Mesenchymal stem cell (in vitro differentiated cells and primary cell): ENCODE results near the gene DPP10.

Experiments used
- DNase-seq: peaks from one replicate; pipeline ENCODE4 v3.0.0-alpha.2; 2013
- H2AFZ ChIP-seq: one replicate; pipeline ENCODE4 v1.6.1; 2013; ENCODE audit warnings: low read depth, mild to moderate bottlenecking, control low read depth, inconsistent platforms, low read length, moderate library complexity
- H2AK5ac ChIP-seq: 2 replicates; pipeline ENCODE4 v1.6.1; 2013; ENCODE audit warnings: low read length, moderate library complexity, mild to moderate bottlenecking, inconsistent platforms; ENCODE audit not compliant: severe bottlenecking
- H2BK120ac ChIP-seq: one replicate; pipeline ENCODE4 v1.6.1; 2013; ENCODE audit warnings: low read depth, mild to moderate bottlenecking, inconsistent platforms, low read length, moderate library complexity
- H2BK12ac ChIP-seq, 2 experiments: one replicate each; pipeline ENCODE4 v1.6.1; 2013; ENCODE audit warnings: inconsistent platforms in 2 of 2, low read length in 2 of 2, mild to moderate bottlenecking in 2 of 2, moderate library complexity in 2 of 2, control low read depth in 1 of 2
- H2BK15ac ChIP-seq: one replicate; pipeline ENCODE4 v1.6.1; 2013; ENCODE audit warnings: mild to moderate bottlenecking, low read depth, inconsistent platforms; ENCODE audit not compliant: poor library complexity, severe bottlenecking
- H2BK5ac ChIP-seq: 2 replicates; pipeline ENCODE4 v1.6.1; 2013; ENCODE audit warnings: low read depth, mild to moderate bottlenecking, low read length, control low read depth, inconsistent platforms; ENCODE audit not compliant: poor library complexity, severe bottlenecking
- H3K14ac ChIP-seq, 2 experiments: one replicate each; pipeline ENCODE4 v1.6.1; 2013; ENCODE audit warnings: inconsistent platforms in 2 of 2, low read length in 2 of 2, control low read depth in 1 of 2, mild to moderate bottlenecking in 1 of 2, moderate library complexity in 1 of 2
- H3K18ac ChIP-seq, 2 experiments: one replicate each; pipeline ENCODE4 v1.6.1; 2013; ENCODE audit warnings: inconsistent platforms in 2 of 2, low read length in 2 of 2, control low read depth in 1 of 2, low read depth in 1 of 2, mild to moderate bottlenecking in 1 of 2
- H3K23ac ChIP-seq, 2 experiments: one replicate each; pipeline ENCODE4 v1.6.1; 2013; ENCODE audit warnings: inconsistent platforms in 2 of 2, low read length in 2 of 2, mild to moderate bottlenecking in 2 of 2, moderate library complexity in 2 of 2, control low read depth in 1 of 2
- H3K27ac ChIP-seq: 2 replicates; pipeline ENCODE4 v1.5.1; 2013; ENCODE audit warnings: mild to moderate bottlenecking, moderate library complexity, low read length, control low read depth, inconsistent platforms; ENCODE audit not compliant: poor library complexity, severe bottlenecking
- H3K27me3 ChIP-seq, 2 experiments: 2 replicates each; pipeline versions ENCODE4 v1.6.1 to v1.7.0; 2013; ENCODE audit warnings: low read length in 2 of 2, mild to moderate bottlenecking in 2 of 2, moderate library complexity in 2 of 2, control low read depth in 1 of 2, inconsistent platforms in 1 of 2; ENCODE audit not compliant: control insufficient read depth in 1 of 2, insufficient read depth in 1 of 2
- H3K36me3 ChIP-seq, 2 experiments: 2 replicates each; pipeline versions ENCODE4 v1.6.1 to v1.7.0; 2013; ENCODE audit warnings: low read length in 2 of 2, control low read depth in 1 of 2, inconsistent platforms in 1 of 2, low read depth in 1 of 2, mild to moderate bottlenecking in 1 of 2; ENCODE audit not compliant: insufficient read depth in 2 of 2, control insufficient read depth in 1 of 2
- H3K4ac ChIP-seq, 2 experiments: one replicate each; pipeline ENCODE4 v1.6.1; 2013; ENCODE audit warnings: inconsistent platforms in 2 of 2, low read length in 2 of 2, mild to moderate bottlenecking in 2 of 2, moderate library complexity in 2 of 2, control low read depth in 1 of 2, low read depth in 1 of 2
- H3K4me1 ChIP-seq: 2 replicates; pipeline ENCODE4 v1.6.1; 2013; ENCODE audit warnings: low read depth, low read length, control low read depth; ENCODE audit not compliant: control insufficient read depth, insufficient read depth
- H3K4me2 ChIP-seq: 2 replicates; pipeline ENCODE4 v1.6.1; 2013; ENCODE audit warnings: low read length, mild to moderate bottlenecking, inconsistent platforms; ENCODE audit not compliant: poor library complexity, severe bottlenecking
- H3K4me3 ChIP-seq, 2 experiments: 2 replicates each; pipeline versions ENCODE4 v1.5.1 to v1.7.0; 2013; ENCODE audit warnings: low read length in 2 of 2, mild to moderate bottlenecking in 2 of 2, control low read depth in 1 of 2, low read depth in 1 of 2; ENCODE audit not compliant: insufficient read depth in 1 of 2
- H3K79me1 ChIP-seq: replicated peaks from 2 replicates; pipeline ENCODE4 v1.6.1; 2013; ENCODE audit warnings: mild to moderate bottlenecking, control low read depth, low read length, inconsistent platforms; ENCODE audit not compliant: poor library complexity, severe bottlenecking
- H3K9ac ChIP-seq: 2 replicates; pipeline ENCODE4 v1.7.0; 2013; ENCODE audit warnings: mild to moderate bottlenecking, low read length, moderate library complexity
- H3K9me3 ChIP-seq: 2 replicates; pipeline ENCODE4 v1.7.0; 2013; ENCODE audit warnings: mild to moderate bottlenecking, low read length; ENCODE audit not compliant: control insufficient read depth
- H4K8ac ChIP-seq: one replicate; pipeline ENCODE4 v1.6.1; 2013; ENCODE audit warnings: inconsistent platforms, mild to moderate bottlenecking, low read length, moderate library complexity
- H4K91ac ChIP-seq: one replicate; pipeline ENCODE4 v1.6.1; 2013; ENCODE audit warnings: mild to moderate bottlenecking, low read length, inconsistent platforms
- WGBS: methylation state at CpG from one replicate; pipeline ENCODE4 v1.1.7; 2013; ENCODE audit warnings: mixed read lengths; 5-methylcytosine and 5-hydroxymethylcytosine counted together

DPP10 gene

DNA sequence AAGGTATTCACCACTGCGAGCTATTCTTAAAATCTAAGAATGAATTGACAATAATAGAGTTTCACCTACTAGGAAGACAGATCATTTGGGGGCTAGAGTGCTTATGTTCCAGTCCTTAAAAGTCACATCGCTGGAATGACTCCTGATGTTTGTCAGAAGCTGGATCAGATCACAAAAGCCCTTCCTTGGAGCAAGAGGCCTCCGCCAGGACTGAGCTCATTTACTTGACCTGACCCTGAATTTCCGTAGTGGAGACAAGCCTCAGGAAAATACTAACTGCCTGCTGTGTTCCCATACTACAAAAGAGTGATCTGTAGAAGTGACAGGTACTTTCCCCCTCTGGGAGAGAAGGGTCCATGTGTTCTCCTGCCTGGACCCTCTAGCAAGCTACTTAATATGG lies 483.9 kb downstream of the DPP10 start:
- no peak overlapping the region for H4K91ac ChIP-seq
- DNase-seq, result no peak
- no peaks in the 10 kb centered on the region for H3K4me1 ChIP-seq
- H3K27me3 ChIP-seq, result no peaks in the 10 kb centered on the region
- H3K4ac ChIP-seq, result no peak overlapping the region
- H2BK12ac ChIP-seq, result no peak overlapping the region
- H2BK5ac ChIP-seq, result no peak overlapping the region
- no peaks in the 10 kb centered on the region for H3K79me1 ChIP-seq
- H3K27ac ChIP-seq, result no peak overlapping the region
- H2BK120ac ChIP-seq, result no peak overlapping the region
- H4K8ac ChIP-seq, result no peak overlapping the region
- H3K4me2 ChIP-seq, result no peak overlapping the region
- no peaks in the 10 kb centered on the region for H3K36me3 ChIP-seq
- H3K14ac ChIP-seq, result no peak overlapping the region
- H3K9ac ChIP-seq, result no peak overlapping the region
- no peak overlapping the region for H2BK15ac ChIP-seq
- H3K23ac ChIP-seq, result no peak overlapping the region
- WGBS, result 72% methylated on average over 3 of the region's 4 CpGs
- peaks cover 12% of the 10 kb centered on the region for H3K9me3 ChIP-seq
- no peak overlapping the region for H3K18ac ChIP-seq
- no peak overlapping the region for H2AFZ ChIP-seq
- no peak overlapping the region for H2AK5ac ChIP-seq
- no peak overlapping the region for H3K4me3 ChIP-seq

DNA sequence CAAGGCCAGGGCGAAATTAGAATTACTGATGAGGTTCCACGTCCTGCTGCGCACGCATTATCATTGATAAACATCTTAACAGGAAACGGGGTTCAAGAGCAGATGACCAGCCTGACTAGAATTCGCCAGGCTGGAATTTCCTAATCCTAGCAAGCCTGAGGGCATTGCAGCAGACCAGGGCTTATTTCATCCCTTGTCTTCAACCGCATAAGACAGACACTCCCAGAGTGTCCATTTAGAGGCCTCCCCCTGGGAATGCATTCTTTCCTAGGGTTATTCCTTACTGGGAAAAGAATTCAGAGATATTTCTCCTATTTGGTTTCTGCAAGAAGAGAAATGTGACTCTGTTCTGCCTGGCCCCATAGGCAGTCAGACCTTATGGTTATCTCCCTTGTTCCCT lies 486.8 kb downstream of the DPP10 start:
- Histone ChIP-seq H4K8ac (no peak overlapping the region), H3K14ac (no peak overlapping the region), H2AFZ (no peak overlapping the region), H2BK12ac (no peak overlapping the region), H3K27ac (no peak overlapping the region), H3K9me3 (peaks cover 21% of the 10 kb centered on the region), H3K4me1 (no peaks in the 10 kb centered on the region), H2AK5ac (no peak overlapping the region), H3K27me3 (no peaks in the 10 kb centered on the region), H2BK5ac (no peak overlapping the region), H4K91ac (no peak overlapping the region), H3K36me3 (no peaks in the 10 kb centered on the region), H3K23ac (no peak overlapping the region), H2BK15ac (no peak overlapping the region), H3K79me1 (no peaks in the 10 kb centered on the region), H3K4me2 (no peak overlapping the region), H2BK120ac (no peak overlapping the region), H3K4ac (no peak overlapping the region), H3K18ac (no peak overlapping the region), H3K9ac (no peak overlapping the region), H3K4me3 (no peak overlapping the region)
- WGBS, result 77% methylated on average over 7 of the region's 7 CpGs
- no peak for DNase-seq

DNA sequence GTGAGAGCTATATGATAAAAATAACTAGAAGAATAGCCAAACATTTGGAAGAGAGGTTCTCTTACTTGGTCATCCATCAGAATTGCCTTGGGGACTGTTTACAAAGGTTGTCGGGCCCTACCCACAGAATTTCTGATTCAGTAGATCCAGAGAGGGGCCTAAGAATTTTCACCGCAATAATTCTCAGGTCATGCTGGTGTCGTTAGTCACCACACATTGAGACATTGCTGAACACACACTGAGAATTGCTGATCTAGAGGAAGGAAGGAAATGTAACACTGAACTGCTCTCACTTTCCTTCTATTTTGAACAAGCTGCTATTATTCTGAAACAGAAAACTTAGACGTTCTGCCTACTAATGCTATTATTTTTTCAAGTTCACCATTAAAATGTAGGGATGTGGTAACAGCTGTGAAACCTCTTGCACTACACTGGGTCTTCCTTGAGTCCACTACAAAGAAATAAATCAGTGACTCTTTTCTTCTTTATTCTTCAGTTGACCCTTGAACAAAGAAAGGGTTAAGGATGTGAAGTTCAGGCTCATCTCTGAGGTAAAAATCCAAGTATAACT lies 491.3 kb downstream of the DPP10 start:
- no peak overlapping the region for H3K4me2 ChIP-seq
- peaks cover 23% of the 10 kb centered on the region for H3K9me3 ChIP-seq
- H2AK5ac ChIP-seq, result no peak overlapping the region
- no peak overlapping the region for H2BK120ac ChIP-seq
- H3K18ac ChIP-seq, result no peak overlapping the region
- no peaks in the 10 kb centered on the region for H3K36me3 ChIP-seq
- H2BK12ac ChIP-seq, result no peak overlapping the region
- no peak overlapping the region for H4K91ac ChIP-seq
- H3K27me3 ChIP-seq, result no peaks in the 10 kb centered on the region
- no peak overlapping the region for H2BK15ac ChIP-seq
- no peak overlapping the region for H3K14ac ChIP-seq
- H3K4me3 ChIP-seq, result no peak overlapping the region
- no peak overlapping the region for H3K9ac ChIP-seq
- no peaks in the 10 kb centered on the region for H3K4me1 ChIP-seq
- WGBS, result 88% methylated on average over 3 of the region's 4 CpGs
- no peak overlapping the region for H2AFZ ChIP-seq
- H4K8ac ChIP-seq, result no peak overlapping the region
- no peaks in the 10 kb centered on the region for H3K79me1 ChIP-seq
- H3K23ac ChIP-seq, result no peak overlapping the region
- H2BK5ac ChIP-seq, result no peak overlapping the region
- H3K4ac ChIP-seq, result no peak overlapping the region
- H3K27ac ChIP-seq, result no peak overlapping the region
- DNase-seq, result no peak

DNA sequence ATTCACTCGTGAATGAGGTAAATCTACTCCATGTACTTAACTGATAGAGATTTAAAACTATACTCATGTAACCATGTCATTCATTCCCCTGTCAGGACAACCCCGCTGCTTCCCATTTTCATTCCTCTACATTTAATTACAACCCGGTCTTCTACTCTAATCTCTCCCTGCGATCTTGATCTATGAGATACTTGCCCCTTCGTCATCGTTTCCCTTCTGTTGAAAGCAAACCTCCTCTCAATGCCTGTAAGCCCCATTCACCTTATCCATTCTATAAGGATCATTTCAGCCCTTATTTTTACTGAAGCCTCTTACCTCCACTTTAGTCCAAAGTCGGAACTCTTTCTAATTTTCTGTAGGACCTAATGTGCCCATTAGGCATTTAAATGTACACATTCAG lies 492.6 kb downstream of the DPP10 start:
- H4K91ac ChIP-seq, result no peak overlapping the region
- no peak overlapping the region for H2AK5ac ChIP-seq
- no peak overlapping the region for H3K9ac ChIP-seq
- H2BK120ac ChIP-seq, result no peak overlapping the region
- no peak overlapping the region for H3K4me2 ChIP-seq
- H3K18ac ChIP-seq, result no peak overlapping the region
- no peaks in the 10 kb centered on the region for H3K79me1 ChIP-seq
- WGBS, result 82% methylated on average over 6 of the region's 7 CpGs
- no peak overlapping the region for H3K23ac ChIP-seq
- no peak overlapping the region for H2AFZ ChIP-seq
- H3K14ac ChIP-seq, result no peak overlapping the region
- no peaks in the 10 kb centered on the region for H3K4me1 ChIP-seq
- H3K4ac ChIP-seq, result no peak overlapping the region
- no peak overlapping the region for H4K8ac ChIP-seq
- no peak overlapping the region for H2BK5ac ChIP-seq
- no peak for DNase-seq
- no peaks in the 10 kb centered on the region for H3K36me3 ChIP-seq
- H2BK15ac ChIP-seq, result no peak overlapping the region
- H3K27me3 ChIP-seq, result no peaks in the 10 kb centered on the region
- no peak overlapping the region for H2BK12ac ChIP-seq
- no peak overlapping the region for H3K4me3 ChIP-seq
- peaks cover 23% of the 10 kb centered on the region for H3K9me3 ChIP-seq
- H3K27ac ChIP-seq, result no peak overlapping the region
